ENCODE measurements around the gene FNDC8.

DNA sequence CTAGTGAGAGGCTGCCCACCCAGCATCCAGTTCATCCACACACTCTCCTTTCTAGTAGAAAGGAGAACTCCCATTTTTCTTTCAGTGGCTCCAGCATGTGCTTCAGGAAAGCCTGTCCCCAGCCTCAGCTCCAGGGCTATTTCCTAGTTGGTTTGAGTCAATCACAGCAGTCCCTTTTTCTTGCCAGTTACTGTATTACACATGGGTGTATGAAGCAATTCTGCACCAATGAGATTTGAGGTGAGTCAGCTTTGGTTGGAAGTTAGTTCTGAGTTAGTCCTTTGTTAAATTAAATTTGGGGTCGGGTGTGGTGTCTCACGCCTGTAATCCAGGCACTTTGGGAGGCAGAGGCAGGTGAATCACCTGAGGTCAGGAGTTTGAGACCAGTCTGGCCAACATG is 26.5 kb upstream of the FNDC8 start:
- TF ChIP-seq NFE2L2 (IDR thresholded peaks at IDR 0.05; ENCODE audit: low read depth, low read length): no peak
- TF ChIP-seq MXI1 (IDR thresholded peaks at IDR 0.05; ENCODE audit: borderline replicate concordance, low read depth, low read length): no peak
- TF ChIP-seq, protein P1, sequence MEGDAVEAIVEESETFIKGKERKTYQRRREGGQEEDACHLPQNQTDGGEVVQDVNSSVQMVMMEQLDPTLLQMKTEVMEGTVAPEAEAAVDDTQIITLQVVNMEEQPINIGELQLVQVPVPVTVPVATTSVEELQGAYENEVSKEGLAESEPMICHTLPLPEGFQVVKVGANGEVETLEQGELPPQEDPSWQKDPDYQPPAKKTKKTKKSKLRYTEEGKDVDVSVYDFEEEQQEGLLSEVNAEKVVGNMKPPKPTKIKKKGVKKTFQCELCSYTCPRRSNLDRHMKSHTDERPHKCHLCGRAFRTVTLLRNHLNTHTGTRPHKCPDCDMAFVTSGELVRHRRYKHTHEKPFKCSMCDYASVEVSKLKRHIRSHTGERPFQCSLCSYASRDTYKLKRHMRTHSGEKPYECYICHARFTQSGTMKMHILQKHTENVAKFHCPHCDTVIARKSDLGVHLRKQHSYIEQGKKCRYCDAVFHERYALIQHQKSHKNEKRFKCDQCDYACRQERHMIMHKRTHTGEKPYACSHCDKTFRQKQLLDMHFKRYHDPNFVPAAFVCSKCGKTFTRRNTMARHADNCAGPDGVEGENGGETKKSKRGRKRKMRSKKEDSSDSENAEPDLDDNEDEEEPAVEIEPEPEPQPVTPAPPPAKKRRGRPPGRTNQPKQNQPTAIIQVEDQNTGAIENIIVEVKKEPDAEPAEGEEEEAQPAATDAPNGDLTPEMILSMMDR (conservative IDR thresholded peaks at IDR 0.05; ENCODE audit: low read depth, low read length): no peak
